ENCODE measurements around the gene CFAP221.

- no peak for TF ChIP-seq CTCF (conservative IDR thresholded peaks at IDR 0.05; ENCODE audit: low read length)
- no peak for TF ChIP-seq EZH2phosphoT487 (IDR thresholded peaks at IDR 0.05; ENCODE audit: borderline replicate concordance)
These were observed 105.2 kb downstream of the CFAP221 start for GRCh38 chr2:119649364-119649917.
